Keratinocyte (primary cell): ENCODE data around the gene BCL2.

Source experiments
- CTCF ChIP-seq, 3 experiments: IDR thresholded peaks in 1 of 3; conservative IDR thresholded peaks in 1 of 3; optimal IDR thresholded peaks in 1 of 3; 2 replicates in 2 of 3; 3 replicates in 1 of 3; pipeline versions ENCODE3 to v1.5.1; 2011; ENCODE audit warnings: low read length in 3 of 3, mild to moderate bottlenecking in 3 of 3, moderate library complexity in 2 of 3, control low read depth in 1 of 3, inconsistent platforms in 1 of 3; ENCODE audit not compliant: insufficient read depth in 2 of 3; ENCODE audit errors: extremely low read depth in 1 of 3
- EZH2 ChIP-seq: IDR thresholded peaks from one replicate; pipeline ENCODE4 v1.6.1; 2012; ENCODE audit warnings: inconsistent platforms, mild to moderate bottlenecking, low read length, moderate library complexity

GRCh38 chr18:63288311-63288710 lies 31.3 kb downstream of the BCL2 start:
- TF ChIP-seq CTCF (optimal IDR thresholded peaks at IDR 0.05 in 1 of 3, IDR thresholded peaks at IDR 0.05 in 1 of 3, conservative IDR thresholded peaks at IDR 0.05 in 1 of 3; ENCODE audit: extremely low read depth in 1 of 3, insufficient read depth in 2 of 3, low read length in 3 of 3) (no peak), EZH2 (no peak)
